ENCODE data around the gene PTGDS.

PTGDS gene

DNA sequence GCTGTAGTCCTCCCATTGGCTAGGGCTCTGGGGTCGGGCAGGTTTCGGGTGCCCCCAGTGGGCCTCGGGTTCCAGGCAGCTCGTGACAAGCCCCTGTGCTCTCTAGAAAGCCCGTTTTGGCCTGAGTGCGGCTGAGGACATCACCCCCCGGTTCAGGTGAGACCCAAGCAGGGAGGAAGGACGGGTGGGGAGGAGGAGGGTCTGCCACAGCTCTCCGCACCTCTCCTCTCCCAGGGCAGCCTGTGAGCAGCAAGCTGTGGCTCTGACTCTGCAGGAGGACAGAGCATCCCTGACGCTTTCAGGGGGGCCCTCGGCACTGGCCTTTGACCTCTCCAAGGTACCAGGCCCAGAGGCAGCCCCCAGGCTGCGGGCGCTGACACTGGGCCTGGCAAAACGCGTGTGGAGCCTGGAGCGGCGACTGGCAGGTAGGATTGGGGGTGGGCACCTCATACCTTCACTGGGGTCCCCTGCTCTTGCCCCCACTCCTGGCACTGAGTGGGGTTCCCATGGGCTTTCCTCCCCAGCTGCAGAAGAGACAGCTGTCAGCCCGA is 15.6 kb downstream of the PTGDS start (continued):
- TF ChIP-seq, protein P1, sequence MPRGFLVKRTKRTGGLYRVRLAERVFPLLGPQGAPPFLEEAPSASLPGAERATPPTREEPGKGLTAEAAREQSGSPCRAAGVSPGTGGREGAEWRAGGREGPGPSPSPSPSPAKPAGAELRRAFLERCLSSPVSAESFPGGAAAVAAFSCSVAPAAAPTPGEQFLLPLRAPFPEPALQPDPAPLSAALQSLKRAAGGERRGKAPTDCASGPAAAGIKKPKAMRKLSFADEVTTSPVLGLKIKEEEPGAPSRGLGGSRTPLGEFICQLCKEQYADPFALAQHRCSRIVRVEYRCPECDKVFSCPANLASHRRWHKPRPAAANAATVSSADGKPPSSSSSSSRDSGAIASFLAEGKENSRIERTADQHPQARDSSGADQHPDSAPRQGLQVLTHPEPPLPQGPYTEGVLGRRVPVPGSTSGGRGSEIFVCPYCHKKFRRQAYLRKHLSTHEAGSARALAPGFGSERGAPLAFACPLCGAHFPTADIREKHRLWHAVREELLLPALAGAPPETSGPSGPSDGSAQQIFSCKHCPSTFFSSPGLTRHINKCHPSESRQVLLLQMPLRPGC (tag by site-specific recombination; IDR thresholded peaks at IDR 0.05): 0 out of 2 replicates have a peak, but pooled peaks have one; percentile 1

DNA sequence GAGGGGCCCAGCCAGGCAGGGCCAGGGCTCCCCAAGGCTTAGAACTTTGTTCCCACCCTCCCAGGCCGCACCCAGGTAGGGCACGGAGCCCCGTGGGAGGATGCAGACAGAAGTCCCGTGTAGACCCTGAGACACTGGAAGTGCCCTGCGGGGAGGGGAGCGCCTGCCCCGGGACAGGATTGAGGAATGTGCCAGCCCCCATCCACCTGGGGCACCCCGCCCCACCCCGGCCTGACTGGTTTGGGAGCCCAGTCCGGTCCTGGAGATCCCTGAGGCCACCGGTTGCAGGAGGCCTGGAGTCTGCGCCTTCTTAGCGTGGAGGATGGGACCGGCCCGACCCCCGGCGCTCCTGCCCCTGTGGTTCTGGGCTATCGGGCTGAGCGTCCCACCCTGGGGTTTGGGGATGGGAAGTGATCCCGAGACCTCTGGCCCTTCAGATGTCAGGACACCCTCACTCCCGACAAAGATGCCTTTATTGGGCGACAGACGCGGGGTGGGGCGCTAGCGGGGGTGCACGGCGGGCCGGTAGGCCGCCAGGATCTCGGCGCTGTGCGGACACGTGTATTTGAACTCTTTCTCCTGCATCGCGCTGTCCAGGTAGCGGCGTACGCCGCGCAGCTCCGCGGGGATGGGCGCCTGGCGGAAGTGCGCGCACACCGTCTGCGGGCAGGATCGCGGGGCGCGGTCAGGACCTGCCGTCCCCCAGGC is 17.0 kb downstream of the PTGDS start:
- TF ChIP-seq HOXC10 (CRISPR knock-in tag; IDR thresholded peaks at IDR 0.05) (no peak), ZNF341 (tag by site-specific recombination; IDR thresholded peaks at IDR 0.05; ENCODE audit: low read depth) (0 out of 2 replicates have a peak, but pooled peaks have one; percentile 33), ZNF548 (tag by site-specific recombination; IDR thresholded peaks at IDR 0.05) (no peak), PATZ1 (tag by site-specific recombination; IDR thresholded peaks at IDR 0.05) (0 out of 2 replicates have a peak, but pooled peaks have one; percentile 5)
- Histone ChIP-seq H3K4me1 (ENCODE audit: control insufficient read depth, insufficient read depth, low read length) (peaks cover 5% of the 10 kb centered on the region), H3K4me3 (ENCODE audit: low read depth, low read length) (no peak overlapping the region), H3K36me3 (ENCODE audit: control insufficient read depth in 2 of 2, insufficient read depth in 1 of 2, low read length in 2 of 2) (peaks cover 0 to 18% of the 10 kb centered on the region in 2 experiments; a peak in 1 of 3 replicates), H3K27ac (ENCODE audit: extremely low read depth, low read depth, low read length) (no peak overlapping the region), H3K9me3 (ENCODE audit: control insufficient read depth, insufficient read depth, low read depth, low read length) (no peaks in the 10 kb centered on the region)
- ChIA-PET POLR2A (interaction anchor here (1.6 to 2.8 kb wide), 3 partner anchors 8 to 128 kb away, joined by 4 to 25 read pairs (median 24); partner anchors contain the start of gene EDF1), CTCF (interaction anchor here (0.7 to 2.9 kb wide), 4 partner anchors 21 to 46 kb away, joined by 3 to 28 read pairs (median 14); no protein-coding TSS in a partner anchor)

- CTCF ChIA-PET: interaction anchor here (0.7 kb wide), 1 partner anchor 21 kb away, joined by 3 read pairs; no protein-coding TSS in a partner anchor
- no peak for TF ChIP-seq BCL11A (tag by site-specific recombination; IDR thresholded peaks at IDR 0.05; ENCODE audit: low read depth)
- Histone ChIP-seq H3K36me3 (ENCODE audit: control insufficient read depth in 2 of 2, insufficient read depth in 1 of 2, low read length in 2 of 2) (peaks cover 0 to 18% of the 10 kb centered on the region in 2 experiments; a peak in 1 of 3 replicates), H3K27ac (ENCODE audit: extremely low read depth, low read depth, low read length) (no peak overlapping the region), H3K9me3 (ENCODE audit: control insufficient read depth, insufficient read depth, low read depth, low read length) (no peaks in the 10 kb centered on the region), H3K4me3 (ENCODE audit: low read depth, low read length) (no peak overlapping the region), H3K4me1 (ENCODE audit: control insufficient read depth, insufficient read depth, low read length) (peaks cover 5% of the 10 kb centered on the region)
- POLR2A ChIA-PET: no interaction called here
Observed at GRCh38 chr9:136994888-136995230, 17.6 kb downstream of the PTGDS start.

DNA sequence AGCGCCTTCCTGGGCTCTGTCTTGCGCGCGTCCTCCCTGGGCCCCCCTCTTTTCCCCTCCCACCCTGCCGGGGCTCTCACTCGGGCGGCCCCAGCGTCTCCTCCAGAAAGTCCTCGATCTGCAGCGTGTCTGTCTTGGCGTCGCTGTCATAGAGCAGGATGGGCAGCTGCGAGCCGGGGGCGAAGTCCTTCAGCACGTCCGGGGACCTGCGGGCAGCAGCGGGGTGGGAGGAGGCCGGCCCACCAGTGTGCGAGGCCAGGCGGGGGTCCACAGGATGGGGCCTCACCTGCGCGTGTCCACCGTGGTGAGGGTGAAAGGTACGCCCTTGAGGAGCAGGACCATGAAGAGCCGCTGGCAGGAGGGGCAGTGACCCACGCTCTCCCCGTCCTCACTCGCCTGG is 18.1 kb downstream of the PTGDS start:
- H3K27ac ChIP-seq (ENCODE audit: extremely low read depth, low read depth, low read length): no peak overlapping the region
- CTCF ChIA-PET: interaction anchor here (1.4 to 5.4 kb wide), 4 partner anchors 34 to 208 kb away, joined by 3 to 38 read pairs (median 7); partner anchors contain the start of gene ABCA2
- peaks cover 5% of the 10 kb centered on the region for H3K4me1 ChIP-seq (ENCODE audit: control insufficient read depth, insufficient read depth, low read length)
- peaks cover 0 to 18% of the 10 kb centered on the region in 2 experiments; a peak in 1 of 3 replicates for H3K36me3 ChIP-seq (ENCODE audit: control insufficient read depth in 2 of 2, insufficient read depth in 1 of 2, low read length in 2 of 2)
- no peaks in the 10 kb centered on the region for H3K9me3 ChIP-seq (ENCODE audit: control insufficient read depth, insufficient read depth, low read depth, low read length)
- TF ChIP-seq ZFHX2 (tag by site-specific recombination; conservative IDR thresholded peaks at IDR 0.05): peak; percentile 58
- no peak for TF ChIP-seq BCL11B (tag by site-specific recombination; IDR thresholded peaks at IDR 0.05; ENCODE audit: low read depth)
- no peak for TF ChIP-seq SETDB1 (IDR thresholded peaks at IDR 0.05; ENCODE audit: insufficient read length, low read length)
- H3K4me3 ChIP-seq (ENCODE audit: low read depth, low read length): no peak overlapping the region
- POLR2A ChIA-PET: interaction anchor here (0.8 to 1.6 kb wide), 8 partner anchors 9 to 103 kb away, joined by 3 to 8 read pairs (median 4); no protein-coding TSS in a partner anchor

DNA sequence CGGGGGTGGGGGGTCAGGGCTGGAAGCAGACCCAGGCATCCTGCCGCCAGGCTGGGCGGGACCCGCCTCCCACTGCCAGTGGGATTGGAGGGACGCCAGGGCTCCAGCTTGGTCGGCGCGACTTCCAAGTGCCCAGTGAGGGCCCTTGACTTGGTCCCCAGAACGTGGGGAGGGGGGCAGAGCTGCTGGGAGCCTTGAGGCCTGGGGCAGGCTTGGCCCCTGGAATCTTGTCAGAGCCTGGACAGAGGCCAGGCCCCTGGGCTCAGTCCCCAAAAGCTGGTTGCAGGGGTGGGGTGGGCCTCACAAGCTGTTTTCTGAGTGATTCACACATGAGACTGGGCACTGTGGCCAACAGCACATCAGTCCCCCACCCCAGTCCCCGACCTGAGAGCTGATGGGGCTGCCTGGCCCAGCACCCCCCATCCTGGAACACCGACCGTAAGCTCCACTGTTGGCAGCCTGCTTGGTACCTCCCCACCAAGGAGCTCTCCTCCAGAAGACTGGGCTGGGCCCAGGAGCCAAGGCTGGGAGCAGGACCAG is 18.5 kb downstream of the PTGDS start:
- no peak overlapping the region for H3K27ac ChIP-seq (ENCODE audit: extremely low read depth, low read depth, low read length)
- no peak overlapping the region for H3K4me3 ChIP-seq (ENCODE audit: low read depth, low read length)
- POLR2A ChIA-PET: interaction anchor here (0.7 to 1.6 kb wide), 14 partner anchors 9 to 245 kb away, joined by 3 to 8 read pairs (median 4); partner anchors contain the start of gene TUBB4B
- H3K9me3 ChIP-seq (ENCODE audit: control insufficient read depth, insufficient read depth, low read depth, low read length): no peaks in the 10 kb centered on the region
- peaks cover 5% of the 10 kb centered on the region for H3K4me1 ChIP-seq (ENCODE audit: control insufficient read depth, insufficient read depth, low read length)
- H3K36me3 ChIP-seq (ENCODE audit: control insufficient read depth in 2 of 2, insufficient read depth in 1 of 2, low read length in 2 of 2): peaks cover 0 to 18% of the 10 kb centered on the region in 2 experiments; a peak in 1 of 3 replicates
- CTCF ChIA-PET: interaction anchor here (0.7 to 5.4 kb wide), 5 partner anchors 34 to 208 kb away, joined by 3 to 38 read pairs (median 4); partner anchors contain the start of gene ABCA2
- TF ChIP-seq KLF1 (tag by site-specific recombination; IDR thresholded peaks at IDR 0.05): peak; percentile 63; the same call in 1 of the 2 replicates
- TF ChIP-seq, protein P2, sequence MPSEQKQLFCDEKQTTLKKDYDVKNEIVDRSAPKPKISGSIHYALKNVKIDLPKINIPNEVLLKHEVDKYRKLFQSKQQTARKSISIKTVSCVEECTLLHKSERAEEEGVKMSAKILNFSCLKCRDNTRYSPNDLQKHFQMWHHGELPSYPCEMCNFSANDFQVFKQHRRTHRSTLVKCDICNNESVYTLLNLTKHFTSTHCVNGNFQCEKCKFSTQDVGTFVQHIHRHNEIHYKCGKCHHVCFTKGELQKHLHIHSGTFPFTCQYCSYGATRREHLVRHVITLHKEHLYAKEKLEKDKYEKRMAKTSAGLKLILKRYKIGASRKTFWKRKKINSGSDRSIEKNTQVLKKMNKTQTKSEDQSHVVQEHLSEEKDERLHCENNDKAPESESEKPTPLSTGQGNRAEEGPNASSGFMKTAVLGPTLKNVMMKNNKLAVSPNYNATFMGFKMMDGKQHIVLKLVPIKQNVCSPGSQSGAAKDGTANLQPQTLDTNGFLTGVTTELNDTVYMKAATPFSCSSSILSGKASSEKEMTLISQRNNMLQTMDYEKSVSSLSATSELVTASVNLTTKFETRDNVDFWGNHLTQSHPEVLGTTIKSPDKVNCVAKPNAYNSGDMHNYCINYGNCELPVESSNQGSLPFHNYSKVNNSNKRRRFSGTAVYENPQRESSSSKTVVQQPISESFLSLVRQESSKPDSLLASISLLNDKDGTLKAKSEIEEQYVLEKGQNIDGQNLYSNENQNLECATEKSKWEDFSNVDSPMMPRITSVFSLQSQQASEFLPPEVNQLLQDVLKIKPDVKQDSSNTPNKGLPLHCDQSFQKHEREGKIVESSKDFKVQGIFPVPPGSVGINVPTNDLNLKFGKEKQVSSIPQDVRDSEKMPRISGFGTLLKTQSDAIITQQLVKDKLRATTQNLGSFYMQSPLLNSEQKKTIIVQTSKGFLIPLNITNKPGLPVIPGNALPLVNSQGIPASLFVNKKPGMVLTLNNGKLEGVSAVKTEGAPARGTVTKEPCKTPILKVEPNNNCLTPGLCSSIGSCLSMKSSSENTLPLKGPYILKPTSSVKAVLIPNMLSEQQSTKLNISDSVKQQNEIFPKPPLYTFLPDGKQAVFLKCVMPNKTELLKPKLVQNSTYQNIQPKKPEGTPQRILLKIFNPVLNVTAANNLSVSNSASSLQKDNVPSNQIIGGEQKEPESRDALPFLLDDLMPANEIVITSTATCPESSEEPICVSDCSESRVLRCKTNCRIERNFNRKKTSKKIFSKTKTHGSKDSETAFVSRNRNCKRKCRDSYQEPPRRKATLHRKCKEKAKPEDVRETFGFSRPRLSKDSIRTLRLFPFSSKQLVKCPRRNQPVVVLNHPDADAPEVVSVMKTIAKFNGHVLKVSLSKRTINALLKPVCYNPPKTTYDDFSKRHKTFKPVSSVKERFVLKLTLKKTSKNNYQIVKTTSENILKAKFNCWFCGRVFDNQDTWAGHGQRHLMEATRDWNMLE (tag by site-specific recombination; conservative IDR thresholded peaks at IDR 0.05; ENCODE audit: low read depth): no peak
- no peak for TF ChIP-seq ZNF768 (tag by site-specific recombination; IDR thresholded peaks at IDR 0.05)
- TF ChIP-seq EGR2 (tag by site-specific recombination; IDR thresholded peaks at IDR 0.05; ENCODE audit: low read depth): peak; percentile 41; the same call in 1 of the 2 replicates
- no peak for TF ChIP-seq GLI4 (tag by site-specific recombination; IDR thresholded peaks at IDR 0.05)

Data from HEK293 (cell line).